ENCODE results near the gene BHMT.

Gene BHMT

GRCh38 chr5:79133657-79134451, 22.2 kb downstream of the BHMT start:
- peak; percentile 91 for TF ChIP-seq CTCF (IDR thresholded peaks at IDR 0.05; ENCODE audit: low read depth, low read length, missing control alignments)
- Histone ChIP-seq H3K36me3 (replicated peaks) (no peaks in the 10 kb centered on the region), H3K4me3 (ENCODE audit: low read depth, low read length) (peak overlapping the region; percentile 38), H3K27ac (no peak overlapping the region), H3K27me3 (replicated peaks) (no peaks in the 10 kb centered on the region)
- DNase-seq, result peak; percentile 79
- in situ Hi-C loops (cut with HindIII; ENCODE audit: low pct_ligation_motif_present, low sequenced_read_pairs), result no loop called here

- DNase-seq, result no peak
- Histone ChIP-seq H3K36me3 (replicated peaks) (no peaks in the 10 kb centered on the region), H3K27me3 (replicated peaks) (no peaks in the 10 kb centered on the region), H3K27ac (no peak overlapping the region), H3K4me3 (ENCODE audit: low read depth, low read length) (no peak overlapping the region)
- in situ Hi-C loops (cut with HindIII; ENCODE audit: low pct_ligation_motif_present, low sequenced_read_pairs), result no loop called here
- no peak for TF ChIP-seq CTCF (IDR thresholded peaks at IDR 0.05; ENCODE audit: low read depth, low read length, missing control alignments)
Measured at GRCh38 chr5:79135790-79136553, 24.4 kb downstream of the BHMT start.

- H3K27ac ChIP-seq, result no peak overlapping the region
- TF ChIP-seq CTCF (IDR thresholded peaks at IDR 0.05; ENCODE audit: low read depth, low read length, missing control alignments), result no peak
- no peak for DNase-seq
- H3K4me3 ChIP-seq (ENCODE audit: low read depth, low read length), result no peak overlapping the region
- H3K27me3 ChIP-seq (replicated peaks), result no peaks in the 10 kb centered on the region
- no peaks in the 10 kb centered on the region for H3K36me3 ChIP-seq (replicated peaks)
- in situ Hi-C loops (cut with HindIII; ENCODE audit: low pct_ligation_motif_present, low sequenced_read_pairs), result no loop called here
Measured at GRCh38 chr5:79136618-79137017, 25.0 kb downstream of the BHMT start.

- H3K4me3 ChIP-seq (ENCODE audit: low read depth, low read length), result no peak overlapping the region
- DNase-seq, result no peak
- in situ Hi-C loops (cut with HindIII; ENCODE audit: low pct_ligation_motif_present, low sequenced_read_pairs), result no loop called here
- no peak overlapping the region for H3K27ac ChIP-seq
- TF ChIP-seq CTCF (IDR thresholded peaks at IDR 0.05; ENCODE audit: low read depth, low read length, missing control alignments), result no peak
- H3K36me3 ChIP-seq (replicated peaks), result no peaks in the 10 kb centered on the region
- H3K27me3 ChIP-seq (replicated peaks), result no peaks in the 10 kb centered on the region
Measured at GRCh38 chr5:79140553-79140952, 28.9 kb downstream of the BHMT start.

GRCh38 chr5:79143684-79144379, 32.2 kb downstream of the BHMT start:
- in situ Hi-C loops (cut with HindIII; ENCODE audit: low pct_ligation_motif_present, low sequenced_read_pairs), result no loop called here
- peak; percentile 10 for DNase-seq
- Histone ChIP-seq H3K27me3 (replicated peaks) (no peaks in the 10 kb centered on the region), H3K36me3 (replicated peaks) (no peaks in the 10 kb centered on the region), H3K27ac (no peak overlapping the region), H3K4me3 (ENCODE audit: low read depth, low read length) (no peak overlapping the region)
- TF ChIP-seq CTCF (IDR thresholded peaks at IDR 0.05; ENCODE audit: low read depth, low read length, missing control alignments), result no peak
